HCT116 (cell line): ENCODE results near the gene CENPB.

Source experiments
- ATF3 ChIP-seq: IDR thresholded peaks from 2 replicates; pipeline ENCODE4 v1.6.1; 2012
- CBX3 ChIP-seq: IDR thresholded peaks from 2 replicates; pipeline ENCODE4 v1.6.1; 2012; ENCODE audit warnings: low read depth
- EGR1 ChIP-seq: IDR thresholded peaks from 2 replicates; pipeline ENCODE4 v1.6.1; 2012; ENCODE audit warnings: low read depth
- EZH2 ChIP-seq: fragments of 200-600 bp; sonication (generic); IDR thresholded peaks from 2 replicates; pipeline ENCODE4 v1.6.1; 2017; ENCODE audit warnings: antibody characterized with exemption, mixed run types
- EZH2phosphoT487 ChIP-seq: fragments of 200-600 bp; IDR thresholded peaks from 2 replicates; pipeline ENCODE4 v1.6.1; 2018; ENCODE audit warnings: antibody characterized with exemption, borderline replicate concordance
- JUND ChIP-seq: IDR thresholded peaks from 2 replicates; pipeline ENCODE4 v1.6.1; 2012
- POLR2A ChIP-seq: IDR thresholded peaks from 2 replicates; pipeline ENCODE4 v1.7.0; 2011; ENCODE audit warnings: borderline replicate concordance; ENCODE audit not compliant: insufficient read depth, insufficient read length; ENCODE audit errors: extremely low read depth
- SP1 ChIP-seq: IDR thresholded peaks from 2 replicates; pipeline ENCODE4 v1.6.1; 2012; ENCODE audit warnings: low read depth
- TCF7L2 ChIP-seq: IDR thresholded peaks from 2 replicates; pipeline ENCODE4 v1.7.0; 2011; ENCODE audit warnings: borderline replicate concordance, inconsistent platforms; ENCODE audit not compliant: insufficient read depth, insufficient read length; ENCODE audit errors: extremely low read depth
- TF ChIP-seq, protein P1 (sequence below), 3 experiments: fragments of 200-600 bp in 1 of 3; sonication (generic) in 1 of 3; IDR thresholded peaks in 2 of 3; conservative IDR thresholded peaks in 1 of 3; 2 replicates each; pipeline ENCODE4 v1.5.1; 2012 to 2017; ENCODE audit warnings: low read depth in 2 of 3, low read length in 2 of 3, antibody characterized with exemption in 1 of 3, borderline replicate concordance in 1 of 3, control low read depth in 1 of 3, mild to moderate bottlenecking in 1 of 3, mixed read lengths in 1 of 3, mixed run types in 1 of 3, moderate library complexity in 1 of 3; ENCODE audit not compliant: insufficient read depth in 1 of 3

- TF ChIP-seq, protein P1, sequence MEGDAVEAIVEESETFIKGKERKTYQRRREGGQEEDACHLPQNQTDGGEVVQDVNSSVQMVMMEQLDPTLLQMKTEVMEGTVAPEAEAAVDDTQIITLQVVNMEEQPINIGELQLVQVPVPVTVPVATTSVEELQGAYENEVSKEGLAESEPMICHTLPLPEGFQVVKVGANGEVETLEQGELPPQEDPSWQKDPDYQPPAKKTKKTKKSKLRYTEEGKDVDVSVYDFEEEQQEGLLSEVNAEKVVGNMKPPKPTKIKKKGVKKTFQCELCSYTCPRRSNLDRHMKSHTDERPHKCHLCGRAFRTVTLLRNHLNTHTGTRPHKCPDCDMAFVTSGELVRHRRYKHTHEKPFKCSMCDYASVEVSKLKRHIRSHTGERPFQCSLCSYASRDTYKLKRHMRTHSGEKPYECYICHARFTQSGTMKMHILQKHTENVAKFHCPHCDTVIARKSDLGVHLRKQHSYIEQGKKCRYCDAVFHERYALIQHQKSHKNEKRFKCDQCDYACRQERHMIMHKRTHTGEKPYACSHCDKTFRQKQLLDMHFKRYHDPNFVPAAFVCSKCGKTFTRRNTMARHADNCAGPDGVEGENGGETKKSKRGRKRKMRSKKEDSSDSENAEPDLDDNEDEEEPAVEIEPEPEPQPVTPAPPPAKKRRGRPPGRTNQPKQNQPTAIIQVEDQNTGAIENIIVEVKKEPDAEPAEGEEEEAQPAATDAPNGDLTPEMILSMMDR (IDR thresholded peaks at IDR 0.05 in 2 of 3, conservative IDR thresholded peaks at IDR 0.05 in 1 of 3; ENCODE audit: borderline replicate concordance in 1 of 3, insufficient read depth in 1 of 3, low read depth in 2 of 3, low read length in 2 of 3): no peak
- TF ChIP-seq SP1 (no peak), JUND (no peak), EGR1 (no peak), POLR2A (no peak), EZH2 (no peak), EZH2phosphoT487 (no peak), CBX3 (no peak), ATF3 (no peak), TCF7L2 (no peak)
These were observed 37.3 kb upstream of the CENPB start for GRCh38 chr20:3823881-3824280.
